GM10266 (cell line): ENCODE data around the gene POLK.

Experiments
- DNase-seq: peaks from one replicate; pipeline ENCODE4 v3.0.0; 2012; ENCODE audit errors: extremely low spot score
- CTCF ChIP-seq: IDR thresholded peaks from 2 replicates; pipeline ENCODE4 v1.5.1; 2012; ENCODE audit warnings: mild to moderate bottlenecking, low read depth; ENCODE audit not compliant: control insufficient read depth, insufficient read depth; ENCODE audit errors: missing control alignments

Gene POLK

DNA sequence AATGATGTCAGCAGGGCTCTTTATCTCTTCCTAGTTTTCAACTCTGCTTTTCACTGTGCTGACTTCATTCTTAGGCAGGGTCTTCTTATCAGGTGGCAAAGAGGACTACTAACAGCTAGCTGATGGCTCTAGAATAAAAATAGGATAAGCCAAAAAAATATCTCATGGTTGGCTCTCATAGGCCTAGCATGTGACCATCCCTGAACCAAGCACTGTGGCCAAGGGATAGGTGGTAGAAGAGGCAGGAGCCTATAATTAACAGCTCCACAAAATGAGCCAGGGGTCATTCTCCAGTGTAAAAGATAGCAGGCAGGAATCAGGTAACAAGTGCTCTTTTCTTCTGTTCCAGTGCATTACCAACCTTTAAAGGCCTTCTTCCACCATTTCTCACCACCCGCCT, 120.6 kb downstream of the POLK start:
- DNase-seq, result no peak
- no peak for TF ChIP-seq CTCF

DNA sequence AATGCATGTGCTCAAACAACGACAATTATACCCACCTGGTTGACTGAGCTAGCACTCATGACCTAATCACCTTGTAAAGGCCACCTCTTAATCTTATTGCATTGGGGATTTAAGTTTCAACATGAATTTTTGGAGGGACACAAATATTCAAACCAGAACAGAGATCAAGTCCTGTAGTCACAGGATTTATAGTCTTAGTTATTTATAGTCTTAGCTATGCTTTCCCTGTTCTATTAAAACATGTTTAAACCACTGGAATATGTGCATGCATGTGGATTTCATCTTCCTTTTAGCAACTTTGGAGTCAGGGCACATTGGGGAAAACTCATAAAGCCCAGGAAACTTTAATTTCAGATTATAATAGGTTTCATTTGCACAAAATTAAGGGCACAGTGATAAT, 126.3 kb downstream of the POLK start:
- no peak for DNase-seq
- TF ChIP-seq CTCF, result no peak

GRCh38 chr5:75639535-75640311, 128.0 kb downstream of the POLK start:
- TF ChIP-seq CTCF, result no peak

DNA sequence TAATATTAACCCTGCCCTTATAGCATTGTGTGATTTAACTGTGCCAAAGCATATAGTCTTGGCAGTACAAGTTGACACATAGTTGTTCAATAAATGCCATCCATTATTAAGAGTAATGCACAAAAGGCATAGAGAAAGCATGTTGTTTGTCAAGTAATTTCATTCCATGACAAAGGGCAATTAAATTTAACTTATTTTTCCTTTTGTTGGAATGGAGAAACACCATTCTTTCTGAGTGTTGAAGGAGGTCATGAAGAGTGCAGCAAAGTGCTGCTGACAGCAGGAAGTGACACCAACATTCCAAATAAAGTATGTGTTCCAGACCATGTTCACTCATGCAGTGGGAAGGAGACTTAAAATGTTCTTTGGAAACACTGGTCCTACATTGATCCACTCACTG, 128.7 kb downstream of the POLK start:
- TF ChIP-seq CTCF, result no peak
- no peak for DNase-seq

More at GRCh38 chr5:75639535-75640311, 128.0 kb downstream of the POLK start:
- no peak for DNase-seq

DNA sequence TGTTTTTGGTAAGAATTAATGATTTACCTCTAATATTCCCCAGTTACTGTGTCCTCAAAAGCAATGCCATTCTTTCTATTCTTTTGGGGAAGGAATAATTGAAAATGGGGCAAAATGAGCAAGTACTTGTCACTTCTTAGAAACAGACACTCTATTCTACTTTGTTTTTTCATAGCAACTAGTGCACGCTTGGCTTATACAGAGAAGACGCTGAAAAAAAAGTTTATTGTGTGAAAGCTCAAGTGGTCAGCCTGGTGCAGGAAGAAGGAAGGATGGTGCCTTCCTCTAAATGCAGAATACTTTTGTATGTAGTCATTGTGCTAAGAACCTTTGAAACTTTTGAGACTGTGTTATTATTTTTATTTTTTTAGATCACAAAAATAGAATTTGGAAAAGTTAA, 129.1 kb downstream of the POLK start:
- DNase-seq, result no peak
- TF ChIP-seq CTCF, result no peak

DNA sequence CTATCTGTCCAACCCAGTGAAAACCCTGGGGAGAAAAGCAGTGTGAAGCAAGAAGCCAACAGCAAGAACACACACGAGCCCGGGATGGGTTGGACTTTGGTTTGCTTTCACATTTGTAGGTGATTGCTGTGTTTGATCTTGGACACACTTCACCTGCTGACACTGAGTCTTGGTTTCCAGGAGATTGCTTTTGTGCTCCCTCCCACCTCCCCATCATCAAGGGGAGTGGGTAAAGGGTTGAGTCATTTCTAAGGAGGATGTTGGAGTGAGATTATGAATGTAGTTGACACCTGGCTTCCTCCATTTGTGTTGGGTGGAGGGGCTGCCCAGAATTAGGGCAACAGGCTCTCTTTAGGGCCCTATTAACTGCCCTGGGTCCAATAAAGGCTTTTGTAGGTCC, 137.0 kb downstream of the POLK start:
- DNase-seq, result peak; percentile 27
- no peak for TF ChIP-seq CTCF
